SKM-1 (cell line): Measurements from ENCODE around the gene AMBRA1.
A peak's percentile ranks its signal among the peaks of the same experiment; 100 is the strongest.

Experiments
- DNase-seq: peaks from one replicate; lab custom pipeline; 2025; ENCODE audit not compliant: unreplicated experiment; lab: John Stamatoyannopoulos, UW

Gene AMBRA1

GRCh38 chr11:46617134-46617971 lies 23.5 kb upstream of the AMBRA1 start, which contains the start of the genes ATG13 and HARBI1:
Gene ATG13, plus strand, starts transcription at chr11:46617553. Its CDS starts 26,739 bp downstream, at chr11:46644292.
Gene HARBI1, minus strand, starts transcription at chr11:46617227. Its CDS starts 990 bp downstream, at chr11:46616237.
- peak; percentile 77 for DNase-seq

GRCh38 chr11:46616551-46617133 lies 22.8 kb upstream of the AMBRA1 start:
- DNase-seq: no peak

DNA sequence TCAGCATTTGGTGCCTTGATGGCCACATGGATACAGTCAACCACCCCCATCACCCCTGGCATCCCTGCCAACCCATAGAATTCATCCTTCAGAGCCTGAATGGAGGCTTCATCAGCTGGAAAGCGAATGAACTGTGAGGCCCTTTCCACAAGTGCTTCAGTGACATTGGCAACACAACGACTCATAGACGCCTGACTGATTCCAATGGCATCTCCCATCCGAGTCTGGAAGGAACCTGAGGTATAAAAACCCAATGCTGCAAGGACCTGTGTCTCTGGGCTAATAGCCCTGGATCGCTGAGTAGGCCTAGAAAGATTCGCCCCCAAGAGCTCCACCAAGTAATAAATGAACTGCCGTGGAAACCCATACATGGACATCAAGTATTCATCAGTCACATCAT lies 21.9 kb upstream of the AMBRA1 start:
- no peak for DNase-seq

DNA sequence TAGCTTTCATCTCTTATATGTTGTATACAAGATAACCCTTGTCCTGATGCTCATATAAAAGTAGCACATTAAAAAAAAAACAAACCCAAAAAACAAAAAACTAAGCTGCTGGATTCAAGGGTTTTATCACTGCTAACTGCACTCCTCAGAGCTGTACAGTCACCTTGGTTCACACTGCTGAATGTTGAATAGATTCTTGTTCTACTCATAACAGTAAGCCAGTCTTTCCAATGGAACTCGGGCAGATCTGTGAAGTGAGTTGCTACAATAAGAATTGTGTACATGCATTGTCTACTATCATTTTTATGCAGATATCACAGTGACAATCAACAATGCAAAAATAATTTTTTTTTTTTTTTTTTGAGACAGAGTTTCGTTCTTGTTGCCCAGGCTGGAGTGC lies 18.5 kb upstream of the AMBRA1 start:
- DNase-seq: no peak

GRCh38 chr11:46611526-46612304 lies 17.9 kb upstream of the AMBRA1 start:
- DNase-seq: no peak

GRCh38 chr11:46609386-46609785 lies 15.6 kb upstream of the AMBRA1 start:
- no peak for DNase-seq

DNA sequence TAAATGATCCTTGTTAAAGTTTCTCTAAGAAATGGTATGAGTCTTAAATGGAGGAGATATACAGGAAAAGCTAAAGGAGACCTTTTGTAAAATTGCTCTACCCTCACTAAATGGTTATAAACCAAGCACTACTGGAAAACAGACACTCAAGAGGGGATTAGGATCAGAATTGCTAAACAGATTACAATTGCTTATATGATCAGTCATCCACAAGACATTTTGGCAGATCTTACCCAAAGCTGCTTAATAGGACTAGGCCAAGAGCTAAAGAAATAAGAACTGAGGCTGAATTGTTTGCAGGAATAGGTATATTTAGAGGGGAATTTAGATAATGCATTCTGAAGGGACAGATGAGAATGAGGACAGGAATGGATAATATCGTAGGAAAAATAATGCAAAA lies 13.7 kb upstream of the AMBRA1 start:
- DNase-seq: no peak

- DNase-seq: no peak
These were observed 11.0 kb upstream of the AMBRA1 start for GRCh38 chr11:46604796-46605195.

DNA sequence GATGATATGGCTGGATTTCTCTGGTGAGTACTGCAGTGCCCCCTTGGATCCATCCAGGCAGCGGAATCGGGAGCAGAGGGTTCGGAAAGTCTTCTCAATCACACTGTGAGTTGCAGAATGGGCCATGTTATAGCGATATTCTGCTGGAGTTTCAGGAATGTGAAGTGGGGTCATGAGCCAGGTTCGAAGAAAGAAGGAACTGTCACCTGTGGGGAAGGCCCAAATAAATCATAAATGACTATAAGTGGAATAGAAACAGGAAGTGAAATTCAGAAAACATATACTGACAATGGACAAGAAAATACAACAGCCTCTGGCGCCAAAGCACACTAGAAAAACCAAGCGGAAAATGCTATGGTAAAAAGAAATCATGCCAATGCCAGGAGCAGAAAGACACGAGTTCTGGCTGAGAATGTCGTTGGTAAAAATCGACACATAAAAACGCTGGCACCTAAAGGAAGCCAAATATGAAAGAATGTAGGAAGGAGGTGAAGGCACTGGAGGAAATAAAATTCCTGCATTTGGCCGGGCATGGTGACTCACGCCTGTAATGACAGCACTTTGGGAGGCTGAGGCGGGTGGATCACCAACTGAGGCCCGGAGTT lies 10.0 kb upstream of the AMBRA1 start:
- DNase-seq: no peak

DNA sequence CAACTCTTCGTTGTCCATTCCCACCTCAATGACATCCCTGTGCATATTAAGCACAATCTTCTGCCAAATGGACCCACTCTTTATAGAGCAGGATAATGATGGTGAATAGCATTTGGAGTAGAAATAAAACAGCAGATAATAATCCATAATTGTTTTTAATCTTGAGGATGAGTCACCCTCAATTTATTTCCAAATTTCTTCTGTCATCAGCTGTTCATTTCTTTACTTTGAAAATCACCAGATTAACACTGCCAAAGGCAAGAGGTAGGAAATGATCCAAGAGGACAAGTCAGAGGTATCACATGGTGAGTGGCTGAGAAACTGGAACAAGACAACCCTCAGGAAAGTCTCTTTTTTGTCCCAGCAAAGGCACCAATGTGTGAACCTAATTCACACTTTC lies 7.3 kb upstream of the AMBRA1 start:
- DNase-seq: no peak

DNA sequence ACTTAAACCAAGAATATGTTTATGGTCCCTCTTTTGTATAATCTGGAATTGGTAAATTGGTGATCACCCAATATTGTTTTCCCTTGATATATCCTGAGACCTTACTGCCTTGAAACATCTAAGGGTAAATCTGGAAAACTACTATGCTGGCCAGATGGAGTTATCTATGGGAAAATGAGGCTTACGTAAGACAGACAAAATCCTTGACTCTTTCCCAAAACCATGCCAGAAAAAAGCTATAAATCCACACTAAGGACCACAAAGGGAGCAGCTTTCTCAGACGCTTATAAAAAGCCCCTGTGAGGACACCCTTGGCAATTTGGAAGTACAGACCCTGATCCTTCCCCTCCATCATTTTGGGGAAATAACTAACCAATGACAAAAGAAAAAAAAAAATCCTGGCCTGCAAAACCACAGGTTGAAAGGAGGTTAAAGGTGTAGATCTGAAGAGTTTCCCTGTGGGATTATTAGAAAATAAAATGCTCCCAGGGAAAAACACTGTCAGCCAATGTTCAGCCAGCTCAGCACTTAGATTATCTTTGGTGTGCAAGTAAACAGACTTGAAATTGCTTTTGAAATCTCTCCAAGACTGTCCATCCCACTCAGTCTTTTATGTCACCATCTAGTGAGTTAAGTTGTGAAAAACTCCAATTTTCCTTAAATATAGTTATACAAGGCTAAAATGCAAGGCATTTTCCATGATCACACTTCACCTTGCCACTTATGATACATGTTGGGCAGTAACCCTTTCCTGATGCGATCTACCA lies 6.6 kb upstream of the AMBRA1 start:
- DNase-seq: no peak

DNA sequence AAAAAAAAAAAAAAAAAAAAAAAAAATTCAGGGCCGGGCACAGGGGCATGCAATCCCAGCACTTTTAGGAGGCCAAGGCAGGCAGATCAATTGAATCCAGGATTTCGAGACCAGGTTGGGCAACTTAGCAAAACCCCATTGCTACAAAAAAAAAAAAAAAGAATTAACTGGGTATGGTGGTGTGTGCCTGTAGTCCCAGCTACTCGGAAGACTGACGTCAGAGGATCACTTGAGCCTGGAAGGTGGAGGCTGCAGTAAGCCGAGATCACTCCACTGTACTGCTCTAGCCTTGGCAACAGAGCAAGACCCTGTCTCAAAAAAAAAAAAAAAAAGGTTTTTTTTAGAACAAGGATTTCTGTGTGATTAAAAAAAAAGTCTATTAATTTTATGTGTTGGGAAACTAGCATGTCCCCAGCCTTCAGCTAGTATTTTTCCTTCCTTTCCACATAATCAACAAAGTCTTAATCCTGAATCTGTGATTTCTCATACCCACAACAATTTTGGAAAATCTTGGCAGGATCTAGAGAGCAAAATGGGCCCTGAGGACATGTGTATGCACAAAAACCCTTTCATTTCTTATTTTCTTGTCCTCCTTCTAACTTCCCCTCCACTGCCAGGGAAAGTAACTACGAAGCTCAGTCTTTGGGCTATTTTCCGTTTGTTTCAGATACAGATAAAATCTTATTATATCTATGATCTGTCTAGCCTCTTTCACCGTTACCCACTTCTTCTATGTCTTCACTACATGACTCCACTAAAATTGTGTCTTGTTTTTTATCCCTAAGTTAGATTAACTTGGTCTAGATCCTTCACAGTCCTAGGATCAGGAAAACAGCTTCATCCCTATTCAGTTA lies 5.7 kb upstream of the AMBRA1 start:
- no peak for DNase-seq

DNA sequence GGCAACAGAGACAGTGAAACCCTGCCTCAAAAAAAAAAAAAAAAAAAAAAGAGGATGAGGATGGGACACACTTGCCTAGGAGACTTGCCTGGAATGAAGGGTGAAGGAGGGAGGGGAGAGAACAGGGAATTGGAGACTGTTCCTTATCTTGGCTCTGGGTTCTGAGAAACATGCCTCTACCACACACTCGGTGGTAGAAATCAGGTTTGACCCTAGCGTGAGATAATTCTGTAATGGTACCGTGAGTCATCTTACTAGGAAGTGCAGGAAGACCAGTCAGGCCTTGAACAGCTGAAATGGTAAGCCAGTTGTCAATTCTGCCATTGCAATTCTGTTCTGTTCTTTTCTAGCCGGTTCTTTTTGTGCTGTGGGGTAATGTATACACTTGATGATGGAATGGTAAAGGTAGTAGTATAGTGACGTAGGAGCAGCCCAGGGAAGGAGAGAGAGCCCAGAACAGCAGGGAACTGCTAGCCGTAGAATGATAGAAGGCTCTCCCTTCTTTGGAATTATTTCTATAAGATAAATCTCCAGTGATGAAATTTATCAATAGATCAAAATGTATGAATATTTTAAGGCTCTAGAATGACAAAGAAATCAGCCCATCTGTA lies 3.9 kb upstream of the AMBRA1 start:
- DNase-seq: no peak

DNA sequence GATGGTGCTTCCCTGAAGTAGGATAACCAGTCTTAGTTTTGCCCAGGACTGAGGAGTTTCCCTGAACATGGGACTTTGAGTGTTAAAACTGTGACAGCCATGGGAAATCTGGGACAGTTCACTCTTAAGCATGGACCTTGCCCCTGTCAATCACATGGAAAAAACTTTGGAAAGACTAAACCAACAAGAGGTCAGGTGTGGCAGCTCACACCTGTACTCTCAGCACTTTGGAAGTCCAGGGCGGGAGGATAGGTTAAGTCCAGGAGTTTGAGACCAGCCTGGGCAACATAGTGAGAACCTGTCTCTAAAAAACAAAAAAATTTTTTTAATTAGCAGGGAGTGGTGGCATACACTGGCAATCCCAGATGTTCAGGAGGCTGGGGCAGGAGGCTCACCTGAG lies 3.3 kb upstream of the AMBRA1 start:
- no peak for DNase-seq

GRCh38 chr11:46594785-46595184 lies 962 bp upstream of the AMBRA1 start:
- no peak for DNase-seq

- no peak for DNase-seq
These were observed 514 bp upstream of the AMBRA1 start for GRCh38 chr11:46594374-46594700.

DNA sequence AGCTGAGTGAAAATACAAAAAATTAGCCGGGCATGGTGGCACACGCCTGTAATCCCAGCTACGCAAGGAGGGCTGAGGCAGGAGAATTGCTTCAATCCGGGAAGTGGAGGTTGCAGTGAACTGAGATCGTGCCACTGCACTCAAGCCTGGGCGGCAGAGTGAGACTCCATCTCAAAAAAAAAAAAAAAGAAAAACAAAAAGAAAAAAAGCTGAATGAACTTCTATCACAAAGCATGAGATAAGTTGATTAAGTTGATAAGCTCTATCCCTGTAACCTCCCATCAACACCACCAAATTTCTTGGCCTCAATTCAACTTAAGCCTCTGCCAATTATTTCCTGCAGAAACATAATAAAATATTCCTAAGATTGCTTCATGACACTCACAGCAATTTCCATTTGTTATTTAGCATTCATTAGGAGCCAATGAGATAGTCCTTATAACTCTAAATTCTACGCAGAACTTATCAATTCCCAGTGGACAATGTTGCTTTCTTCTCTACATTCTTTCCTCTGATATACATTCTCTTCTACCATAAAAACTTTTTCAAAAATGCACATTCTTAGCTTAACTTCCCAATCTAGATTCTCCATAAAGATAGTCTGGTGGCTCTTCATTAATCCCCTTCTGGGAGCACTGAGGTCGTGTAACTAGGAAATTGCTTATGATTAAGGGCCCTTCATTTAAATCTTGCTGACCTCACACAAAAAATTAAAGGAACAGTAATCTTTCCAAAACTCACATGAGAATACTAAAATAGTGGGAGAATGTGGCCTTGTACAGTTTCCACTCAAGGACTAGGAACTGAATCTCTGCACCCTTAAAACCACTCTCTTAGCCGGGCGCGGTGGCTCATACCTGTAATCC lies 2.9 kb downstream of the AMBRA1 start:
- no peak for DNase-seq

DNA sequence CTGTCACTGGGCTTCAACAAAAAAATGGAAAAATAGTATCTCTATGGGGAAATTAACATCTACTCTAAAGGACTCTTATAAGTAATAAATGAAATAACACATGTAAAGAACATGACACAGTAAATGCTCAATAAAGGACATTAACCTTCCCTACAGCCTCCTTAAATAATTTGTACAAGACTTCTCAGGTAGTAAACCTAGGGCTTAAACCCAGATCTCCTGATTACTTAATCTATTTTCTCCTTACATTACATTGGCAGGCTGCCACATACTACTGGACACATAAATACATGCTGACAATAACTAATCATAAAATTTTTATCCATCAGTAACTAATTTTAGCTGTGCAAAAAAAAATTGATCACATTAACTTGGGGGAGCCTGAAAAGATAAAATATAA lies 4.9 kb downstream of the AMBRA1 start:
- DNase-seq: no peak

GRCh38 chr11:46588131-46588530 lies 5.7 kb downstream of the AMBRA1 start:
- no peak for DNase-seq
